ENCODE results near the gene AUTS2. TPM values are rescaled to one million over a fixed set of nuclear protein-coding genes. Genes with fewer than 3 reads are reported as not detected.

AUTS2 gene
- polyA plus RNA-seq, 1 donor (not counting 4 experiments of a cell fraction or from before 2014, with no cell fraction given): 4.7 TPM

DNA sequence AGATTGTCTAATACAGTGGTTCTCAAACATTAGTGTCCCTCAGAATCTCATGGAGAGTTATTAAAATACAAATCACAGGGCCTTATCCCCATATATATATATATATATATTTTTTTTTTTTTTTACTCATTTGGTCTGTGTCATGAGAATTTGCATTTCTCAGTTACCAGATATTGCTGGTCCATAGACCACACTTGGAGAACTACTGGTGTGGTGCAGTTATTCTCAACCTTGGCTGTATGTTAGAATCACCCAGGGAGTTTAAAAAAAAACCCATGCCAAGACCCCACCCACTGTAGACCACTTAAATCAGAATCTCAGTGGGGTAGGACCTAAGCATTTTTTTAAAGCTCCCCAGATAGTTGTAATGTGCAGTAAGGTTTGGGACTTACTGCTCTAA lies 179.9 kb downstream of the AUTS2 start:
- Histone ChIP-seq H3K4me1 (ENCODE audit: control insufficient read depth, extremely low read depth, insufficient read depth, low read length) (peaks cover 9% of the 10 kb centered on the region), H4K20me1 (ENCODE audit: control insufficient read depth, extremely low read depth, insufficient read depth, low read length) (no peaks in the 10 kb centered on the region), H3K9me1 (ENCODE audit: control insufficient read depth, extremely low read depth, insufficient read depth, low read length) (no peaks in the 10 kb centered on the region), H3K9ac (ENCODE audit: control insufficient read depth, extremely low read depth, insufficient read depth, low read length) (no peak overlapping the region), H3K36me3 (ENCODE audit: control insufficient read depth in 2 of 2, extremely low read depth in 1 of 2, insufficient read depth in 2 of 2, low read length in 2 of 2) (no peaks in the 10 kb centered on the region), H3K27ac (ENCODE audit: control insufficient read depth, insufficient read depth, low read length) (no peak overlapping the region), H3K79me2 (ENCODE audit: control insufficient read depth, insufficient read depth, low read length) (no peaks in the 10 kb centered on the region), H3K27me3 (ENCODE audit: control insufficient read depth, extremely low read depth, insufficient read depth, low read length) (no peaks in the 10 kb centered on the region), H2AFZ (ENCODE audit: control insufficient read depth, low read length) (no peak overlapping the region), H3K4me3 (ENCODE audit: control insufficient read depth in 2 of 3, extremely low read depth in 1 of 3, insufficient read depth in 2 of 3, low read depth in 1 of 3, low read length in 3 of 3) (no peak overlapping the region), H3K9me3 (ENCODE audit: control insufficient read depth, low read depth, low read length) (no peaks in the 10 kb centered on the region), H3K4me2 (ENCODE audit: control insufficient read depth, extremely low read depth, insufficient read depth, low read depth, low read length) (no peak overlapping the region)
- FAIRE-seq: no peak
- dilution Hi-C loops (cut with MboI; ENCODE audit: extremely low pct_ligation_motif_present, low sequenced_read_pairs): no loop called here
- TF ChIP-seq, protein P1, sequence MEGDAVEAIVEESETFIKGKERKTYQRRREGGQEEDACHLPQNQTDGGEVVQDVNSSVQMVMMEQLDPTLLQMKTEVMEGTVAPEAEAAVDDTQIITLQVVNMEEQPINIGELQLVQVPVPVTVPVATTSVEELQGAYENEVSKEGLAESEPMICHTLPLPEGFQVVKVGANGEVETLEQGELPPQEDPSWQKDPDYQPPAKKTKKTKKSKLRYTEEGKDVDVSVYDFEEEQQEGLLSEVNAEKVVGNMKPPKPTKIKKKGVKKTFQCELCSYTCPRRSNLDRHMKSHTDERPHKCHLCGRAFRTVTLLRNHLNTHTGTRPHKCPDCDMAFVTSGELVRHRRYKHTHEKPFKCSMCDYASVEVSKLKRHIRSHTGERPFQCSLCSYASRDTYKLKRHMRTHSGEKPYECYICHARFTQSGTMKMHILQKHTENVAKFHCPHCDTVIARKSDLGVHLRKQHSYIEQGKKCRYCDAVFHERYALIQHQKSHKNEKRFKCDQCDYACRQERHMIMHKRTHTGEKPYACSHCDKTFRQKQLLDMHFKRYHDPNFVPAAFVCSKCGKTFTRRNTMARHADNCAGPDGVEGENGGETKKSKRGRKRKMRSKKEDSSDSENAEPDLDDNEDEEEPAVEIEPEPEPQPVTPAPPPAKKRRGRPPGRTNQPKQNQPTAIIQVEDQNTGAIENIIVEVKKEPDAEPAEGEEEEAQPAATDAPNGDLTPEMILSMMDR (optimal IDR thresholded peaks at IDR 0.05 in 1 of 3, IDR thresholded peaks at IDR 0.05 in 1 of 3, conservative IDR thresholded peaks at IDR 0.05 in 1 of 3; ENCODE audit: extremely low read depth in 1 of 3, insufficient read depth in 2 of 3, low read length in 3 of 3): no peak
- TF ChIP-seq EZH2 (IDR thresholded peaks at IDR 0.05; ENCODE audit: low read length): no peak
- no peak for DNase-seq (ENCODE audit: low read depth, low spot score)

DNA sequence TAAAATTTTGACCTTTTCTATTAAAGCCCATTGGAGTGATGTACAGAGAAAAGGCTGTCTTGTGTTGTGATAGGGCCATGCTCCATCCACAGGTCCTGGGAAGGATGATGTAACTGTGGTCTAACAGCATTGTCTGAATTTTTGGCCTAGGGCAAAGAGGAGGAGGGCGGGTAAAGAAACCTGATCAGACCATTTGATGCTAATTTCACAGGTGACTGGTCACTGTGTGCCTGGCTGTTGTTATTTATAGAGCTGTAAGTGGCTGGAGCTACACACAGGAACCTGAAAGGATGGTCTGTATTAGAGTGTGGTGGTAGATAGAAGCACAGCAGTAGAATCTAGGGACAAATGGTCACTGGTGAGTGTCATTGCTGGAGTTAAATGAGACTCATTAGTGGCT lies 182.1 kb downstream of the AUTS2 start:
- dilution Hi-C loops (cut with MboI; ENCODE audit: extremely low pct_ligation_motif_present, low sequenced_read_pairs): no loop called here
- Histone ChIP-seq H3K27me3 (ENCODE audit: control insufficient read depth, extremely low read depth, insufficient read depth, low read length) (no peaks in the 10 kb centered on the region), H4K20me1 (ENCODE audit: control insufficient read depth, extremely low read depth, insufficient read depth, low read length) (no peaks in the 10 kb centered on the region), H3K9me1 (ENCODE audit: control insufficient read depth, extremely low read depth, insufficient read depth, low read length) (no peaks in the 10 kb centered on the region), H3K4me1 (ENCODE audit: control insufficient read depth, extremely low read depth, insufficient read depth, low read length) (no peaks in the 10 kb centered on the region), H2AFZ (ENCODE audit: control insufficient read depth, low read length) (no peak overlapping the region), H3K9me3 (ENCODE audit: control insufficient read depth, low read depth, low read length) (no peaks in the 10 kb centered on the region), H3K27ac (ENCODE audit: control insufficient read depth, insufficient read depth, low read length) (no peak overlapping the region), H3K4me3 (ENCODE audit: control insufficient read depth in 2 of 3, extremely low read depth in 1 of 3, insufficient read depth in 2 of 3, low read depth in 1 of 3, low read length in 3 of 3) (no peak overlapping the region), H3K36me3 (ENCODE audit: control insufficient read depth in 2 of 2, extremely low read depth in 1 of 2, insufficient read depth in 2 of 2, low read length in 2 of 2) (no peaks in the 10 kb centered on the region), H3K79me2 (ENCODE audit: control insufficient read depth, insufficient read depth, low read length) (no peaks in the 10 kb centered on the region), H3K4me2 (ENCODE audit: control insufficient read depth, extremely low read depth, insufficient read depth, low read depth, low read length) (no peak overlapping the region), H3K9ac (ENCODE audit: control insufficient read depth, extremely low read depth, insufficient read depth, low read length) (no peak overlapping the region)
- FAIRE-seq: peak; percentile 86
- TF ChIP-seq, protein P1 (optimal IDR thresholded peaks at IDR 0.05 in 1 of 3, IDR thresholded peaks at IDR 0.05 in 1 of 3, conservative IDR thresholded peaks at IDR 0.05 in 1 of 3; ENCODE audit: extremely low read depth in 1 of 3, insufficient read depth in 2 of 3, low read length in 3 of 3): no peak
- no peak for TF ChIP-seq EZH2 (IDR thresholded peaks at IDR 0.05; ENCODE audit: low read length)
- no peak for DNase-seq (ENCODE audit: low read depth, low spot score)
